Measurements from ENCODE around the gene TIA1.
"Not testable (repeated sequence)": the region's sequence is repeated elsewhere in the genome, so short reads cannot be mapped to it uniquely, and the experiment has no call there.

The TIA1 gene, protein sequence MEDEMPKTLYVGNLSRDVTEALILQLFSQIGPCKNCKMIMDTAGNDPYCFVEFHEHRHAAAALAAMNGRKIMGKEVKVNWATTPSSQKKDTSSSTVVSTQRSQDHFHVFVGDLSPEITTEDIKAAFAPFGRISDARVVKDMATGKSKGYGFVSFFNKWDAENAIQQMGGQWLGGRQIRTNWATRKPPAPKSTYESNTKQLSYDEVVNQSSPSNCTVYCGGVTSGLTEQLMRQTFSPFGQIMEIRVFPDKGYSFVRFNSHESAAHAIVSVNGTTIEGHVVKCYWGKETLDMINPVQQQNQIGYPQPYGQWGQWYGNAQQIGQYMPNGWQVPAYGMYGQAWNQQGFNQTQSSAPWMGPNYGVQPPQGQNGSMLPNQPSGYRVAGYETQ

DNA sequence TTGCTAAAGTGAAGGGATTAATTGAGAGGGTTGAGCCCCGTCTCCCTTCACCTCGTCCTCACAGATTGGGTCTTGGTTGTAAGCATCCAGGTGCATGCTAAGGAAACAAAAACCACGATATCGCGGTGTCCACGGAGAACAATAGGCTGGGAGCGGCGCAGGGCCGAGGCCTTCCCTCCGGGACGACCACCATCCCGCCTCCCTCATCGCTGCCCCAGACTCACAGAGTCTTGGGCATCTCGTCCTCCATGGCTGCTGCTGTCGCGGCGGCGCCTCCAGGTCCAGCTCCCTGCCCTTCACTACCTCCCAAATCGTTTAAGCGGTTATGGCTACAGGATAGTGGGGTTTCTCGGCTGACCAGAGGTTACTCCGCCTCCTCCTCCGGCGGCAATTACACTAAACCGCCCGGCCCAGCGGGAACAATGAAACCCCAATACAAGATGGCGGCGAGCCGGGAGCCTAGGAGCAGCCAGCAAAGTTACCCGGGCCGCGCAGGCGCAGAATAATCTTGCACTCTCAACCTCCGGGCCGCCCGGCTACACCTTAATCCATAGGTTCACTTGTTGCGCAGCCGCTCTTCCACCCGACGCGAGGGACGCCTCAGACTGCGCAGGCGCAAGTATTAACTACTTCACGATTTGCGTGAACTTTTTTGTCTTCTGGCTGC, at the start of gene TIA1:
Gene TIA1, minus strand, starts transcription at position 448 of the 667 bp plus-strand sequence. Its CDS starts 198 bp downstream, at position 250.
- peak; percentile 95 for DNase-seq (ENCODE audit: low spot score)
- TF ChIP-seq, protein P1, sequence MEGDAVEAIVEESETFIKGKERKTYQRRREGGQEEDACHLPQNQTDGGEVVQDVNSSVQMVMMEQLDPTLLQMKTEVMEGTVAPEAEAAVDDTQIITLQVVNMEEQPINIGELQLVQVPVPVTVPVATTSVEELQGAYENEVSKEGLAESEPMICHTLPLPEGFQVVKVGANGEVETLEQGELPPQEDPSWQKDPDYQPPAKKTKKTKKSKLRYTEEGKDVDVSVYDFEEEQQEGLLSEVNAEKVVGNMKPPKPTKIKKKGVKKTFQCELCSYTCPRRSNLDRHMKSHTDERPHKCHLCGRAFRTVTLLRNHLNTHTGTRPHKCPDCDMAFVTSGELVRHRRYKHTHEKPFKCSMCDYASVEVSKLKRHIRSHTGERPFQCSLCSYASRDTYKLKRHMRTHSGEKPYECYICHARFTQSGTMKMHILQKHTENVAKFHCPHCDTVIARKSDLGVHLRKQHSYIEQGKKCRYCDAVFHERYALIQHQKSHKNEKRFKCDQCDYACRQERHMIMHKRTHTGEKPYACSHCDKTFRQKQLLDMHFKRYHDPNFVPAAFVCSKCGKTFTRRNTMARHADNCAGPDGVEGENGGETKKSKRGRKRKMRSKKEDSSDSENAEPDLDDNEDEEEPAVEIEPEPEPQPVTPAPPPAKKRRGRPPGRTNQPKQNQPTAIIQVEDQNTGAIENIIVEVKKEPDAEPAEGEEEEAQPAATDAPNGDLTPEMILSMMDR (IDR thresholded peaks at IDR 0.05; ENCODE audit: borderline replicate concordance, control extremely low read depth, extremely low read depth, insufficient read depth, missing control alignments) = no peak
- in situ Hi-C loops (cut with MboI; ENCODE audit: low sequenced_read_pairs, unreplicated experiment) = no loop called here

DNA sequence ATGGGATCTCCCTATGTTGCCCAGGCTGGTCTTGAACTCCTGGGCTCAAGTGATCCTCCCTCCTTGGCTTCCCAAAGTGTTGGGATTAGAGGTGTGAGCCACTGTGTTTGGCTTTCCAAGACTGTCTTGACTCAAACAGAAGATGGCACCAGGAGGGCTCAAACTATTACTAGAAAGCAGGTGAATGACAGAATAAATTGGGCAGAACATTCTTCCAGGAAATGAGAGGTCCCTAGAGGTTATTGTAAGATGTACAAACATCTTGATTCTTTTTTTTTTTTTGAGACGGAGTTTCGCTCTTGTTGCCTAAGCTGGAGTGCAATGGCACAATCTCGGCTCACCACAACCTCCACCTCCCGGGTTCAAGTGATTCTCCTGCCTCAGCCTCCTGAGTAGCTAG, 49.4 kb upstream of the TIA1 start:
- not testable (repeated sequence) for DNase-seq (ENCODE audit: low spot score)
- in situ Hi-C loops (cut with MboI; ENCODE audit: low sequenced_read_pairs, unreplicated experiment) = loop anchor here (25.0 kb wide), 1 partner anchor 386 kb away; the partner anchor contains the start of gene MXD1

DNA sequence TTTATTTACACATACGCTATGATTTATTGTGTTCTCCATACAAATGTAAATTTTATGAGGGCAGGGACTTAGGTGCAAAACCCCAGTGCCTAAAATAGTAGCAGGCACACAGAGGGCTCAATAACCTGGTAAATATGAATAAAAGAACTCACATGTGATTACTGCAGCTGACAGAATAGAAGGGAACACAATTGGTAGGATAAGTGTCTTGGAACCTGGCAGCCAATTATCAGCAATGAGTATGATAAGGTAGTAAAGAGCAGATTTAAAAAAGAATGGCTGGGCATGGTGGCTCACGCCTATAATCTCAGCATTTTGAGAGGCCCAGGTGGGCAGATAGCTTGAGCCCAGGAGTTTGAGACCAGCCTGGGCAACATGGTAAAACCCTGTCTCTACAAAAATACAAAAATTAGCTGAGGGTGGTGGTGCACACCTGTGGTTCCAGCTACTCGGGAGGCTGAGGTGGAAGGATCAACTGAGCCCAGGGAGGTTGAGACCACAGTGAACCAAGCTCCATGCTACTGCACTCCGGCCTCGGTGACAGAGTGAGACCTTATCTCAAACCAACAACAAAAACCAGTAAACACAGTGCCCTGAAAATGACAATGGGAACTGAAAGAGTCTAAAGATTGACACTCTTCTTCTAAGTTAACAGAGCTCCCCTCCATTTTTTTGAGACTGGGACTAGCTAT, 35.2 kb upstream of the TIA1 start:
- in situ Hi-C loops (cut with MboI; ENCODE audit: low sequenced_read_pairs, unreplicated experiment) = loop anchor here (25.0 kb wide), 1 partner anchor 371 kb away; the partner anchor contains the start of gene MXD1
- TF ChIP-seq, protein P1 (IDR thresholded peaks at IDR 0.05; ENCODE audit: borderline replicate concordance, control extremely low read depth, extremely low read depth, insufficient read depth, missing control alignments) = no peak
- no peak for DNase-seq (ENCODE audit: low spot score)

DNA sequence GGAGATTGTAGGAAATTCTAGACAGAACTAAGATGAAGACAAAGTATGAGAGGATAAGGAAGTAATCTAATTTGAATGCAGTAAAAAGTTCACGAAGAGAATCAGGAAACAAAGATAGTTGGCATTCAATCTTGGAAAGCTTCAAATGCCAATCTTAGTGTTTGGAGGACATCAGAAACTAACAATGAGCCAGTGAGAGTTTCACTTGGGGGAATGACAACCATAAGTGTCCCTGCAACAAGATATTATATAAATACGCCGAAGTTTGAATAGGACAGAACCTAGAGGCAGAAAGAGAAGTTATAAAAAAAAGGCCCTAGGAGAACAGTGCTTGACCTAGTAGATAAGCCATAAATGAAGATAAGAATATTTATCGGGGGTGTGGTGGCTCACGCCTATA, 34.0 kb upstream of the TIA1 start:
- TF ChIP-seq, protein P1 (IDR thresholded peaks at IDR 0.05; ENCODE audit: borderline replicate concordance, control extremely low read depth, extremely low read depth, insufficient read depth, missing control alignments) = no peak
- in situ Hi-C loops (cut with MboI; ENCODE audit: low sequenced_read_pairs, unreplicated experiment) = loop anchor here (25.0 kb wide), 1 partner anchor 370 kb away; the partner anchor contains the start of gene MXD1
- DNase-seq (ENCODE audit: low spot score) = no peak

DNA sequence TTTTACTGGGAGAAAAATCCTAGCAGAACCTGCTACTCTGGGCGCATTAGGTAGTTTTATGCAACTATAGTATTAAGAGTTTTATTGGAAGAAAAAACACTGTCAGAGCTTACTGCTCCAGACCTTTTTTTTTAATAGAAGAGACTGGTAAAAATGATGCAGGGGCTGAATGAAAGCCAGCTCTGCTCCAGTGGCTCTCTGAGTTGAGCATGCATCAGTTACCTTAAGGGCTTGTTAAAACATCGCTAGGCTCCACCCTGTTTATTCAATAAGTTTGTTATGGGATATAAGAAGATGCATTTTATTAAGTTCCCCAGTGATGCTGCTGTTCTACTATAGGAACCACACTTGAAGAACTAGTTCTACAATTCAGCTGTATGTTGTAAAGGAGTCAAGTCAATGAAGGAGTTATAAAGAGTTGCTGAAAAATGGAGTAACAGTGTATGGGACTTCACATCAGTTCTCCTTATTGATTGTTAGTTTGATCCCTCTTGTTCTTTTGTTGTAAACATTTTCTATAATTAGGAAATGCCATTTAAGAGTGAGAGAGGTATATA, 31.9 kb upstream of the TIA1 start:
- TF ChIP-seq, protein P1 (IDR thresholded peaks at IDR 0.05; ENCODE audit: borderline replicate concordance, control extremely low read depth, extremely low read depth, insufficient read depth, missing control alignments) = no peak
- in situ Hi-C loops (cut with MboI; ENCODE audit: low sequenced_read_pairs, unreplicated experiment) = loop anchor here (25.0 kb wide), 1 partner anchor 368 kb away; the partner anchor contains the start of gene MXD1
- DNase-seq (ENCODE audit: low spot score) = no peak

DNA sequence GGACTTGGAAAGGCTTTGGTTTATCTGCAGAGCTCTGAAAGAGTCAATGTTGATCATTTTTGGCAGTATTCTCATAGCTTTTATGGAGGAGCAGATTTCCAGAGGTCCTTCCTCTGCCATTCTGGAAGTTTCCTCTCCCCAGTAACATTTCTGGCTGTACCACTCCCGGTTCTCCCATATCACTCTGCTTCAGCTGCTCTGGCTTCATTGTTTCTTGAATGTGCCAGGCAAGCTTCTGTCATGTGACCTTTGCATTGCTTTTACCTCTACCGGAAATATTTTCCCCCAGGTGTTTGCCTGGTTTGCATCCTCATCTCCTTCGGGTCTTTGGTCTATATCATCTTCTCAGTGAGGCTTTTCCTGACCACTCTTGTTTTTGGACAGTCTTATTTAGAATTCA, 21.9 kb upstream of the TIA1 start:
- in situ Hi-C loops (cut with MboI; ENCODE audit: low sequenced_read_pairs, unreplicated experiment) = no loop called here

DNA sequence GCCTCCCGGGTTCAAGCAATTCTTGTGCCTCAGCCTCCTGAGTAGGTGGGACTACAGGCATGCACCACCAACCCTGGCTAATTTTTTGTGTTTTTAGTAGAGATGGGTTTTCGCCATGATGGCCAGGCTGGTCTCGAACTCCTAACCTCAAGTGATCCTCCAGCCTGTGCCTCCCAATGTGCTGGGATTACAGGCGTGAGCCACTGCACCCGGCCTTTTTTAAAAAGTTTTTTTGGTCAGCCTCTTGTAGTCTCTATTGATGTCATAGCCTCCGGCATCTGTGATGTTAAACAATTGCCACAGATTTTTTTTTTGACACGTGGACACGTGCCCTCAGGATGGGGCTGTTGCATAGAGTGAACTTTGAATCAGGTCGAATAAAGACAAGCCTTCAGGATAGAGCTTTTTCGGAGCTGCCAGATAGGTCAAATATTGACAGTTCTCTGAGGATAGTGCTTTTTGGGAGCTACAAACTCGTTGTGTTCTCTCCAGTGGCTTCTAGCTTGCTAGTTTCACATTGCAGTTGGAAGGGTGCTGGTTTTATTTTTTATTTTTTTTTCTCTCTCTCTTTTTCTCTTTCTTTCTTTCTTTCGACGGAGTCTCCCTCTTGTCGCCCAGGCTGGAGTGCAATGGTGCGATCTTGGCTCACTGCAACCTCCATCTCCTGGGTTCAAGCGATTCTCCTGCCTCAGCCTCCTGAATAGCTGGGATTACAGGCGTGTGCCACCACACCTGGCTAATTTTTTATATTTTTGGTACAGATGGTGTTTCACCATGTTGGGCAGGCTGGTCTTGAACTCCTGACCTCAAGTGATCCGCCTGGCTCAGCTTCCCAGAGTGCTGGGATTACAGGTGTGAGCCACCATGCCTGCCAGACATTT, 21.2 kb upstream of the TIA1 start:
- in situ Hi-C loops (cut with MboI; ENCODE audit: low sequenced_read_pairs, unreplicated experiment); DNase-seq (ENCODE audit: low spot score): not testable (repeated sequence)

More for the DNA sequence above, 21.9 kb upstream of the TIA1 start:
- no peak for DNase-seq (ENCODE audit: low spot score)
- TF ChIP-seq, protein P1 (IDR thresholded peaks at IDR 0.05; ENCODE audit: borderline replicate concordance, control extremely low read depth, extremely low read depth, insufficient read depth, missing control alignments) = no peak

DNA sequence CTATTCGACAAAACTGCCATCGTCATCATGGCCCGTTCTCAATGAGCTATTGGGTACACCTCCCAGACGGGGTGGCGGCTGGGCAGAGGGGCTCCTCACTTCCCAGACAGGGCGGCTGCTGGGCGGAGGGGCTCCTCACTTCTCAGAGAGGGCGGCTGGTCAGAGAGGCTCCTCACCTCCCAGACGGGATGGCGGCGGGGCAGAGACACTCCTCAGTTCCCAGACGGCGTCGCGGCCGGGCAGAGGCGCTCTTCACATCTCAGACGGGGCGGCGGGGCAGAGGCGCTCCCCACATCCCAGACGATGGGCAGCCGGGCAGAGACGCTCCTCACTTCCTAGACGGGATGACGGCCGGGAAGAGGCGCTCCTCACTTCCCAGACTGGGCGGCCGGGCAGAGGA, 18.5 kb upstream of the TIA1 start:
- DNase-seq (ENCODE audit: low spot score); in situ Hi-C loops (cut with MboI; ENCODE audit: low sequenced_read_pairs, unreplicated experiment): not testable (repeated sequence)
